Naive thymus-derived CD4-positive, alpha-beta T cell (primary cell): ENCODE data around the gene CA10. TPM values are rescaled to one million over a fixed set of nuclear protein-coding genes. Genes with fewer than 3 reads are reported as not detected.

ENCODE experiments used
- ATAC-seq: fragments of 150-1000 bp; cut with Tn5 transposase; 2 replicates; pipeline ENCODE4 v1.10.0; 2021; ENCODE audit warnings: mild to moderate bottlenecking, moderate library complexity
- CTCF ChIA-PET: fragments of 350-600 bp; sonication (Branson Sonifier 250); formaldehyde crosslinking; loops from one replicate; lab custom pipeline; 2021; ENCODE audit warnings: antibody characterized with exemption; lab: Charles Lee
- POLR2A ChIA-PET: fragments of 350-600 bp; sonication (Branson Sonifier 250); formaldehyde crosslinking; loops from one replicate; lab custom pipeline; 2021; ENCODE audit warnings: antibody characterized with exemption, inconsistent platforms; lab: Charles Lee
- DNase-seq, 9 donors: peaks; one replicate each; pipeline versions ENCODE4 v3.0.0 to v3.0.0-alpha.2; 2020 to 2022; ENCODE audit warnings: mixed read lengths in 1 of 9
- H3K27ac ChIP-seq: one replicate; pipeline ENCODE4 v1.7.0; 2013; ENCODE audit warnings: mild to moderate bottlenecking, low read depth, low read length, moderate library complexity
- H3K27me3 ChIP-seq, 2 donors: one replicate each; pipeline ENCODE4 v1.7.0; 2013; ENCODE audit warnings: low read length in 2 of 2, mild to moderate bottlenecking in 2 of 2, moderate library complexity in 2 of 2; ENCODE audit not compliant: control insufficient read depth in 2 of 2, insufficient read depth in 2 of 2
- H3K36me3 ChIP-seq, 3 experiments: 1 replicate in 2 of 3; 2 replicates in 1 of 3; pipeline ENCODE4 v1.7.0; 2013; ENCODE audit warnings: low read length in 3 of 3, mild to moderate bottlenecking in 3 of 3, moderate library complexity in 1 of 3; ENCODE audit not compliant: insufficient read depth in 3 of 3, control insufficient read depth in 2 of 3
- H3K4me1 ChIP-seq, 2 donors: one replicate each; pipeline ENCODE4 v1.7.0; 2013; ENCODE audit warnings: low read length in 2 of 2, mild to moderate bottlenecking in 2 of 2, moderate library complexity in 1 of 2; ENCODE audit not compliant: control insufficient read depth in 2 of 2, insufficient read depth in 2 of 2
- H3K4me3 ChIP-seq: 2 replicates; pipeline ENCODE4 v1.7.0; 2013; ENCODE audit warnings: mild to moderate bottlenecking, low read length
- H3K9me3 ChIP-seq, 3 experiments: 1 replicate in 2 of 3; 2 replicates in 1 of 3; pipeline ENCODE4 v1.7.0; 2013; ENCODE audit warnings: low read length in 3 of 3; ENCODE audit not compliant: control insufficient read depth in 2 of 3
- H3K27ac Mint-ChIP-seq, 9 donors: one replicate each; pipeline ENCODE4 v1.8.0; 2020 to 2022; ENCODE audit warnings: mixed read lengths in 9 of 9, mild to moderate bottlenecking in 8 of 9, moderate library complexity in 5 of 9, inconsistent platforms in 2 of 9
- H3K27me3 Mint-ChIP-seq, 5 donors: one replicate each; pipeline ENCODE4 v1.8.0; 2021 to 2022; ENCODE audit warnings: mixed read lengths in 5 of 5, mild to moderate bottlenecking in 1 of 5
- H3K36me3 Mint-ChIP-seq, 5 donors: one replicate each; pipeline ENCODE4 v1.8.0; 2020 to 2022; ENCODE audit warnings: mixed read lengths in 5 of 5, mild to moderate bottlenecking in 3 of 5, inconsistent platforms in 1 of 5
- H3K4me1 Mint-ChIP-seq, 7 donors: one replicate each; pipeline ENCODE4 v1.8.0; 2020 to 2022; ENCODE audit warnings: mixed read lengths in 7 of 7, mild to moderate bottlenecking in 3 of 7, inconsistent platforms in 1 of 7
- H3K4me3 Mint-ChIP-seq, 10 donors: one replicate each; pipeline ENCODE4 v1.8.0; 2020 to 2022; ENCODE audit warnings: mild to moderate bottlenecking in 10 of 10, mixed read lengths in 10 of 10, moderate library complexity in 6 of 10, inconsistent platforms in 2 of 10
- H3K9me3 Mint-ChIP-seq, 11 donors: one replicate each; pipeline ENCODE4 v1.8.0; 2020 to 2022; ENCODE audit warnings: mixed read lengths in 11 of 11, mild to moderate bottlenecking in 4 of 11, inconsistent platforms in 1 of 11, moderate library complexity in 1 of 11
- intact Hi-C, 2 donors: fragments of 100-400 bp; cut with micrococcal nuclease; formaldehyde crosslinking; loops; one replicate each; pipeline ENCODE4 v1.15.1; 2023
- polyA plus RNA-seq, 2 donors: library from polyadenylated mRNA; unstranded; fragments of 300-500 nt; fragmentation: Illumina TruSeq; gene quantifications; one replicate each; pipeline ENCODE4 v1.2.3, GENCODE V29; 2021
- total RNA-seq, 6 experiments: library from RNA in 5 of 6; stranded (reverse) in 5 of 6; gene quantifications; 1 replicate in 5 of 6; 2 replicates in 1 of 6; pipeline ENCODE4 v1.2.3 and lab custom pipeline; 2021 to 2026

Gene CA10
- total and polyA plus RNA-seq, 7 experiments from 2014 or later: not detected

DNA sequence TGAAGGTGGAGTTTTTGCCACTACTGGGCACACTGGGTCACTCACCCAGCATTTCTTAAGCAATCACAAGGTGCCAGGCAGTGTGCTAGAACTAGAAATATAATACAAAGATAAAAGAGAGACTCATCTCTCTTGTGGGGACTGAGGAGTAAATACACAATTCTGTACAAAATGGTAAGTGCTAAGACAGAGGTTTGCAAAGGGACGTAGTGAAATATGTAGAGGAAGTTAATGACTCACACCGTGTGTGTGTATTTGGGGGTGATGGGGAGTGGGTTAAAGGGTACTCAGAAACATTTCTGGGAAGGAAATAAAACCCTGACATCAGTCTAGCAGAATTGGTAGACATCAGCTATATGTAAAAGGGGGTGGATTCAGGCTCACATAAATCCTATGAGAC lies 389.3 kb downstream of the CA10 start:
- no peaks in the 10 kb centered on the region for H3K36me3 ChIP-seq
- Mint-ChIP-seq H3K27me3 (peaks cover 0 to 39% (median 16%) of the 10 kb centered on the region in 5 donors), H3K9me3 (no peaks in the 10 kb centered on the region), H3K36me3 (no peaks in the 10 kb centered on the region), H3K27ac (no peak overlapping the region), H3K4me3 (no peak overlapping the region), H3K4me1 (peaks cover 0 to 1% (median 0%) of the 10 kb centered on the region in 7 donors)
- ATAC-seq (no peak), DNase-seq (no peak)
- no peak overlapping the region for H3K27ac ChIP-seq
- no peak overlapping the region for H3K4me3 ChIP-seq
- POLR2A ChIA-PET: no interaction called here
- H3K27me3 ChIP-seq: no peaks in the 10 kb centered on the region
- no peaks in the 10 kb centered on the region for H3K4me1 ChIP-seq
- intact Hi-C loops: no loop called here
- no peaks in the 10 kb centered on the region for H3K9me3 ChIP-seq
- CTCF ChIA-PET: interaction anchor here (0.7 to 1.0 kb wide), 2 partner anchors 12 to 591 kb away, joined by 3 to 6 read pairs; no protein-coding TSS in a partner anchor

DNA sequence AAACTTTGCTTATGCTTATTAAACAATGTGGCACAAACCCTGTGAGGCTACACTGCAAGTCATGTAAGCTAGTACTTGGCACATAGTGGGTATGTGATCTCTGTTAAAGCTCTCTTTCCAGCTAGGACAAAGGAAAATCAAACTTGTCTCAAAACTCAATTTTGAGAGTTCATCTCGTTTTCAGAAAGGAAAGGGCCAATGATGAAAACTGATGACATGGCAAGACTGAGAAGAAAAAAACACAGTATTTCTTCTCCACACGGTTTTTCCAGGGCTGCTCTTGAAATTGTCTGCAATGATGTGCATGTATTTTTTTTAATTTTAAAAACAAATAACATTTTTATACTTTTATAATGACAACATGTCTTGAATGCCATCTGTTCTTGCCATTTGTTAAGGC lies 389.8 kb downstream of the CA10 start:
- no peaks in the 10 kb centered on the region for H3K4me1 ChIP-seq
- no peak overlapping the region for H3K4me3 Mint-ChIP-seq
- H3K27me3 Mint-ChIP-seq: peaks cover 0 to 42% (median 19%) of the 10 kb centered on the region in 5 donors
- ATAC-seq: no peak
- H3K4me1 Mint-ChIP-seq: peaks cover 0 to 1% (median 0%) of the 10 kb centered on the region in 7 donors
- POLR2A ChIA-PET: no interaction called here
- H3K27ac Mint-ChIP-seq: no peak overlapping the region
- no peaks in the 10 kb centered on the region for H3K27me3 ChIP-seq
- no peaks in the 10 kb centered on the region for H3K9me3 ChIP-seq
- no peaks in the 10 kb centered on the region for H3K9me3 Mint-ChIP-seq
- intact Hi-C loops: no loop called here
- H3K36me3 ChIP-seq: no peaks in the 10 kb centered on the region
- CTCF ChIA-PET: interaction anchor here (1.0 kb wide), 1 partner anchor 11 kb away, joined by 6 read pairs; no protein-coding TSS in a partner anchor
- no peak for DNase-seq
- no peaks in the 10 kb centered on the region for H3K36me3 Mint-ChIP-seq
- no peak overlapping the region for H3K27ac ChIP-seq
- no peak overlapping the region for H3K4me3 ChIP-seq

DNA sequence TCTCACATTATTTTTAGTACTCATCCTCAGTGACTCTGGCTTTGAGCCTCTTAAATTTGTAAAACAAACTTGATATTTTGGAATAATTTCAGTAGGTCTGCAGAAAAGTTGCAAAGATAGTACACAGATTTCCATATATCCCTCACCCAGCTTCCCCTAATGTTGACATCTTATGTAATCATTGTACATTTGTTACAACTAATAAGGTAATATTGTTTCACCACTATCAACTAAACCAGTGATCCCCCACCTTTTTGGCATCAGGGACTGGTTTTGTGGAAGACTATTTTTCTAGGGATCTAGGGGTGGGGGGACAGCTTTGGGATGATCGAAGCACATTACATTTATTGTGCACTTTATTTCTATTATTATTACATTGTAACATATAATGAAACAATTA lies 391.2 kb downstream of the CA10 start:
- no peaks in the 10 kb centered on the region for H3K27me3 ChIP-seq
- H3K36me3 ChIP-seq: no peaks in the 10 kb centered on the region
- ATAC-seq (no peak), DNase-seq (no peak)
- H3K4me1 Mint-ChIP-seq: peaks cover 0 to 1% (median 0%) of the 10 kb centered on the region in 7 donors
- peaks cover 3 to 54% (median 30%) of the 10 kb centered on the region in 5 donors for H3K27me3 Mint-ChIP-seq
- no peaks in the 10 kb centered on the region for H3K9me3 Mint-ChIP-seq
- intact Hi-C loops: no loop called here
- no peak overlapping the region for H3K4me3 ChIP-seq
- POLR2A ChIA-PET: no interaction called here
- H3K4me3 Mint-ChIP-seq: no peak overlapping the region
- H3K36me3 Mint-ChIP-seq: no peaks in the 10 kb centered on the region
- H3K27ac ChIP-seq: no peak overlapping the region
- no peaks in the 10 kb centered on the region for H3K4me1 ChIP-seq
- no peak overlapping the region for H3K27ac Mint-ChIP-seq
- CTCF ChIA-PET: no interaction called here
- no peaks in the 10 kb centered on the region for H3K9me3 ChIP-seq

DNA sequence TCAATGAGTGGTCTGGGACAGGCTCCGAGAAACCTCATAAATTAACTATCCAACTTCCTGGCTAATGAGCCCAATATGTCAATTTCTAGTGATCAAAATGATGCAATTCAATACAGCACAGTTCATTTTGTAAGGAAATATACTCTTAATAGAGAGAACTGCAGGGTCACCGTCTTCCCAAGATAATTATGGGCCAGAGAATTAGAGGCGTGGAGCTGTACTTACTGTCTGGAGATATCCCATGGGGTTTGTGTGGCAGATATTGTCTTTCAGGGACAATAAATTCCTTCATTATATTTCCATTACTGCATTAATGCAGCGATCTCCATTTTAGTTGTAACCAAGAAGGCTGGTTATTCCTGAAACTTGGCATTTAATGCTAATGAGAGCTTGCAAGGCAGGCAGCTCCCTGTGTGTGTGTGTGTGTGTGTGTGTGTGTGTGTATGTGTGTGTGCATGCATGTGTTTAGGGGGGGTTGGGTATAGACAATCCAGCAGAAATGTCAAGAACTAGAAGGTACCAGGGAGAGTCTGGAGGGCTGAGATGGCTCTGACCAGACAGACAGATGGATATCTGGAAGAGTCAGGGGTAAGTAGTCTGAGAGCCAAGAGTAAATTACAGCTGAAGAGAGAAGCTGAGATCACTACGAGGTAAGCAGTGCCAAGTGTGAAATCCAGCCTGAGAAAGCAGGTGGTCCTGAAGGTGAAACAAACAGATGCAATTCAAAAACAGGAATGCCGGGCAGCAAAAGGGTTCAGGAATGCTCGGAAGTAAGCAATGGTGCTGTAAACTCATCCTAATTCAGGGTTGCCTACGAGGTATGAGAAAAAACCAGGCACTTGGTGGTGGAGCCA lies 393.0 kb downstream of the CA10 start:
- no peak overlapping the region for H3K4me3 Mint-ChIP-seq
- POLR2A ChIA-PET: no interaction called here

DNA sequence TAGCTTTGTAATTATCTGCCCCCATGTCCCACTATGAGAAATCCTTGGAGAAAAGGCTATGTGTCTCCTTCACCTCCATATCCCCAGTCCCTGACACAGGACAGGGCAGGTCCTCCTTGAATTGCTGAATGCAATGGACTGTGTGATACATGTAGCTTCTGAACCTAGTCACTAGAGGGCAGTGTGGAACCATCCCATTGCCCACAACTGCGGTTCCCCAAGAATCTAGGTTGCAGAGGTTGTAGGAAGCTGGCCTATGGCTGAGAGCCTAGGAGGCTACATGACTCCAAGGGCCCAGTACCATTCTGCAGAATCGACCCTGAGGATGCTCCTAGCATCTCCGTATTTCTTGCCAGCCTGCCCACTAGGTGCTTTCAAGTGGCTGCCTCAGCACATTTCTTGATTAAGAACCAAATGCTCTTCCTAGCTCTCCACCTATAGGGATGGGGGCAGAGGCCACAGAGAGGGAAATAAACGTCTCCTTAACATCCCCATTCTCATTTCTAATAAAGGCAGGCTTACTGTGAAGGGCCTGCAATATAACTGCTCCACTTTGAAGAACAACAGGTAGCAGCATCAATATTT lies 394.0 kb downstream of the CA10 start:
- H3K4me1 Mint-ChIP-seq: no peaks in the 10 kb centered on the region
- POLR2A ChIA-PET: no interaction called here
- H3K36me3 Mint-ChIP-seq: no peaks in the 10 kb centered on the region
- Histone ChIP-seq H3K36me3 (no peaks in the 10 kb centered on the region), H3K9me3 (no peaks in the 10 kb centered on the region), H3K27me3 (no peaks in the 10 kb centered on the region), H3K27ac (no peak overlapping the region), H3K4me3 (no peak overlapping the region), H3K4me1 (no peaks in the 10 kb centered on the region)
- ATAC-seq (peak; percentile 83), DNase-seq (peak in 8 of 9 donors; percentile 8 to 49 (median 36))
- intact Hi-C loops: loop anchor here (1.0 to 2.0 kb wide), 2 partner anchors 342 to 466 kb away; no protein-coding TSS in a partner anchor
- H3K27ac Mint-ChIP-seq: no peak overlapping the region
- CTCF ChIA-PET: interaction anchor here (0.7 to 1.5 kb wide), 5 partner anchors 8 to 393 kb away, joined by 3 to 4 read pairs (median 3); no protein-coding TSS in a partner anchor
- no peaks in the 10 kb centered on the region for H3K9me3 Mint-ChIP-seq
- peaks cover 10 to 59% (median 35%) of the 10 kb centered on the region in 5 donors for H3K27me3 Mint-ChIP-seq
- H3K4me3 Mint-ChIP-seq: no peak overlapping the region

More for the DNA sequence above, 393.0 kb downstream of the CA10 start:
- H3K27me3 ChIP-seq: no peaks in the 10 kb centered on the region
- Mint-ChIP-seq H3K4me1 (peaks cover 0 to 1% (median 0%) of the 10 kb centered on the region in 7 donors), H3K9me3 (no peaks in the 10 kb centered on the region), H3K36me3 (no peaks in the 10 kb centered on the region), H3K27me3 (peaks cover 5 to 56% (median 38%) of the 10 kb centered on the region in 5 donors), H3K27ac (no peak overlapping the region)
- CTCF ChIA-PET: interaction anchor here (0.7 to 1.5 kb wide), 2 partner anchors 51 to 394 kb away, joined by 3 to 4 read pairs; no protein-coding TSS in a partner anchor
- no peaks in the 10 kb centered on the region for H3K36me3 ChIP-seq
- no peak overlapping the region for H3K27ac ChIP-seq
- ATAC-seq (no peak), DNase-seq (no peak)
- H3K4me1 ChIP-seq: no peaks in the 10 kb centered on the region
- intact Hi-C loops: loop anchor here in 1 of 2 donors (2.0 kb wide), 1 partner anchor 467 kb away; no protein-coding TSS in a partner anchor
- no peak overlapping the region for H3K4me3 ChIP-seq
- no peaks in the 10 kb centered on the region for H3K9me3 ChIP-seq

DNA sequence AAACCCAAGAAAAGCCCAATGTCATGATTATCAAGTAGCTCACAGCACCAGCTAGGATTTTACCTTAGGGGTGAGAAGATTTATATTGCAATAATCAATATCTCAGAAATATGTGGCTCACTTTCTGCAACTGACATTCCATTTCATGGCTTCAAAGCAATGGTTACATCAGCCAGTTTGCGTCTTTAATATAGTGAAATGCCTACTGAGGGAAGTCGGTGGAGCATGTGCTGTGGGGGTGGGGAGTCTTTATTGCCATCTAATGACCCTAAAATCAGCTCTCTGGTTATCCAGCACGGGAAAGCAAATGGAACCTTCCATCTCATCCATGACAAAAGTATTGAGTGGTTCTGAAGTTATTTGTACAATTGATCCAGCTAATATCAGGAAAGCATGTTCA lies 395.5 kb downstream of the CA10 start:
- Histone ChIP-seq H3K4me1 (no peaks in the 10 kb centered on the region), H3K9me3 (no peaks in the 10 kb centered on the region), H3K36me3 (no peaks in the 10 kb centered on the region), H3K27ac (no peak overlapping the region), H3K4me3 (no peak overlapping the region), H3K27me3 (no peaks in the 10 kb centered on the region)
- Mint-ChIP-seq H3K27ac (no peak overlapping the region), H3K4me3 (no peak overlapping the region), H3K9me3 (peaks cover 0 to 3% (median 0%) of the 10 kb centered on the region in 11 donors), H3K4me1 (no peaks in the 10 kb centered on the region), H3K36me3 (no peaks in the 10 kb centered on the region), H3K27me3 (peaks cover 10 to 49% (median 35%) of the 10 kb centered on the region in 5 donors)
- intact Hi-C loops: no loop called here
- POLR2A ChIA-PET: no interaction called here
- ATAC-seq (no peak), DNase-seq (no peak)
- CTCF ChIA-PET: no interaction called here
